K562 (cell line): Measurements from ENCODE around the gene RAP1A. TPM values are rescaled to one million over a fixed set of nuclear protein-coding genes. Genes with fewer than 3 reads are reported as not detected.
A peak's percentile ranks its signal among the peaks of the same experiment; 100 is the strongest.

Source experiments
- ATAC-seq: fragments of 200-7000 bp; cut with Tn5 transposase; 3 replicates; pipeline ENCODE4 v1.9.1; 2020; ENCODE audit warnings: moderate library complexity
- BruUV-seq: library from RNA; stranded (reverse); fragments of 400-500 nt; replicated peaks from 2 replicates; lab custom pipeline; 2021; lab: Mats Ljungman, UMichigan
- CTCF ChIA-PET: fragments of 300-600 bp; formaldehyde crosslinking; extraction: SDS; loops from one replicate; lab custom pipeline; 2021; ENCODE audit warnings: low intra/inter-chr PET ratio; lab: Yijun Ruan, JAX
- POLR2A ChIA-PET: fragments of 300-600, 350-650 bp; sonication (Branson Sonifier 250); formaldehyde crosslinking; extraction: SDS; loops from one replicate; lab custom pipeline; 2021; ENCODE audit warnings: antibody characterized with exemption, inconsistent platforms; lab: Yijun Ruan, JAX
- DNase-seq, 4 experiments: peaks; one replicate each; pipeline versions ENCODE4 v3.0.0 to v3.0.0-alpha.2; 2011 to 2018; ENCODE audit warnings: low spot score in 3 of 4, mixed read lengths in 3 of 4; ENCODE audit errors: extremely low read depth in 1 of 4
- FAIRE-seq: peaks from 2 replicates; lab custom pipeline; 2011; peaks lifted over from hg19 to GRCh38; lab: Jason Lieb, UNC
- H2AFZ ChIP-seq: 2 replicates; pipeline ENCODE4 v1.6.0; 2011; ENCODE audit warnings: low read depth, low read length, control low read depth, inconsistent platforms
- H3K27ac ChIP-seq: fragments of 200-600 bp; 3 replicates; pipeline ENCODE4 v1.8.0; 2011; ENCODE audit warnings: low read depth, mild to moderate bottlenecking, control low read depth, inconsistent platforms, low read length, moderate library complexity, mixed read lengths; ENCODE audit errors: extremely low read depth
- H3K27me3 ChIP-seq, 2 experiments: fragments of 300-600 bp in 1 of 2; 2 replicates in 1 of 2; 3 replicates in 1 of 2; pipeline versions ENCODE4 v1.6.0 to v1.8.0; 2011; ENCODE audit warnings: inconsistent platforms in 2 of 2, low read length in 2 of 2, mild to moderate bottlenecking in 1 of 2, mixed read lengths in 1 of 2, moderate library complexity in 1 of 2; ENCODE audit not compliant: control insufficient read depth in 2 of 2, insufficient read depth in 2 of 2
- H3K36me3 ChIP-seq: fragments of 300-600 bp; 3 replicates; pipeline ENCODE4 v1.8.0; 2011; ENCODE audit warnings: mild to moderate bottlenecking, low read length, inconsistent platforms; ENCODE audit not compliant: control insufficient read depth, insufficient read depth
- H3K4me1 ChIP-seq, 2 experiments: fragments of 200-600 bp in 1 of 2; replicated peaks in 1 of 2; 2 replicates in 1 of 2; 3 replicates in 1 of 2; pipeline versions ENCODE4 v1.5.1 to v1.8.0; 2011; ENCODE audit warnings: inconsistent platforms in 2 of 2, low read length in 2 of 2, mild to moderate bottlenecking in 1 of 2, mixed read lengths in 1 of 2, moderate library complexity in 1 of 2; ENCODE audit not compliant: control insufficient read depth in 2 of 2, insufficient read depth in 2 of 2
- H3K4me2 ChIP-seq: 2 replicates; pipeline ENCODE4 v1.6.1; 2011; ENCODE audit warnings: low read length, control low read depth, inconsistent platforms, mixed read lengths; ENCODE audit not compliant: insufficient read depth
- H3K4me3 ChIP-seq: fragments of 200-600 bp; sonication (generic), shearing (Covaris generic); 2 replicates; pipeline ENCODE4 v1.5.1; 2016; ENCODE audit warnings: control low read depth, inconsistent platforms
- H3K79me2 ChIP-seq: fragments of 200-600 bp; 3 replicates; pipeline ENCODE4 v1.8.0; 2011; ENCODE audit warnings: low read length, inconsistent platforms; ENCODE audit not compliant: control insufficient read depth, insufficient read depth
- H3K9ac ChIP-seq, 2 experiments: 2 replicates each; pipeline versions ENCODE4 v1.6.0 to v1.6.1; 2011; ENCODE audit warnings: low read depth in 2 of 2, low read length in 2 of 2, control low read depth in 1 of 2, inconsistent platforms in 1 of 2, mild to moderate bottlenecking in 1 of 2, mixed read lengths in 1 of 2; ENCODE audit not compliant: insufficient read depth in 1 of 2
- H3K9me1 ChIP-seq: one replicate; pipeline ENCODE4 v1.6.0; 2011; ENCODE audit warnings: inconsistent platforms, mild to moderate bottlenecking, low read length, moderate library complexity; ENCODE audit not compliant: control insufficient read depth, insufficient read depth
- H3K9me3 ChIP-seq: replicated peaks from 2 replicates; pipeline ENCODE4 v1.5.1; 2011; ENCODE audit warnings: low read depth, low read length, inconsistent platforms; ENCODE audit not compliant: control insufficient read depth, insufficient read depth
- H4K20me1 ChIP-seq: replicated peaks from 2 replicates; pipeline ENCODE4 v1.6.1; 2011; ENCODE audit warnings: low read length, inconsistent platforms, mixed read lengths; ENCODE audit not compliant: control insufficient read depth, insufficient read depth
- BCOR ChIP-seq: fragments of 450-650 bp; IDR thresholded peaks from 2 replicates; pipeline ENCODE4 v1.6.1; 2016
- EHMT2 ChIP-seq: fragments of 450-650 bp; IDR thresholded peaks from 2 replicates; pipeline ENCODE4 v1.6.1; 2018; ENCODE audit warnings: antibody characterized with exemption
- HDAC1 ChIP-seq, 2 experiments: fragments of 450-650 bp; IDR thresholded peaks; 2 replicates each; pipeline ENCODE4 v1.6.1; 2016 to 2017; ENCODE audit warnings: inconsistent platforms in 1 of 2, mild to moderate bottlenecking in 1 of 2, moderate library complexity in 1 of 2
- LARP7 ChIP-seq: fragments of 450-650 bp; IDR thresholded peaks from 2 replicates; pipeline ENCODE4 v1.6.1; 2016
- MAZ ChIP-seq, 2 experiments: fragments of 450-650 bp in 1 of 2; sonication (generic) in 1 of 2; formaldehyde crosslinking; IDR thresholded peaks in 1 of 2; conservative IDR thresholded peaks in 1 of 2; 2 replicates each; pipeline versions ENCODE4 v1.4.0 to v1.5.0; 2020; ENCODE audit warnings: mild to moderate bottlenecking in 1 of 2, missing genetic modification reagents in 1 of 2
- MTF1 ChIP-seq: fragments of 250-450 bp; sonication (Bioruptor Pico); IDR thresholded peaks from 2 replicates; pipeline ENCODE4 v1.9.0; 2021; ENCODE audit warnings: moderate library complexity, mild to moderate bottlenecking, inconsistent platforms, borderline replicate concordance
- MXI1 ChIP-seq: IDR thresholded peaks from 2 replicates; pipeline ENCODE4 v1.6.1; 2011; ENCODE audit warnings: low read depth, mild to moderate bottlenecking, improper control_type of control experiment, low read length
- NCOA4 ChIP-seq: fragments of 450-650 bp; IDR thresholded peaks from 2 replicates; pipeline ENCODE4 v1.6.1; 2018; ENCODE audit warnings: mild to moderate bottlenecking; ENCODE audit not compliant: partially characterized antibody
- SMARCA5 ChIP-seq: fragments of 450-650 bp; IDR thresholded peaks from 2 replicates; pipeline ENCODE4 v1.6.1; 2016
- ZBTB2 ChIP-seq: fragments of 450-650 bp; IDR thresholded peaks from 2 replicates; pipeline ENCODE4 v1.6.1; 2016; ENCODE audit warnings: antibody characterized with exemption
- ZNF316 ChIP-seq: fragments of 450-650 bp; IDR thresholded peaks from 2 replicates; pipeline ENCODE4 v1.6.1; 2016
- ZNF512 ChIP-seq: IDR thresholded peaks from 2 replicates; pipeline ENCODE4 v1.6.1; 2016; ENCODE audit warnings: missing genetic modification characterization, missing compliant biosample characterization
- WGBS: fragments of 100-300 bp; shearing (Covaris generic); methylation state at CpG from one replicate; pipeline ENCODE4 v1.1.6; 2016; ENCODE audit warnings: low coverage, mixed read lengths; ENCODE audit not compliant: insufficient coverage; ENCODE audit errors: missing lambda C conversion rate; 5-methylcytosine and 5-hydroxymethylcytosine counted together
- in situ Hi-C: fragments of 300-500 bp; cut with MboI; formaldehyde crosslinking; loops from 4 replicates; pipeline ENCODE4 v1.15.0; 2018; ENCODE audit warnings: inconsistent platforms, mixed read lengths
- intact Hi-C: fragments of 100-400 bp; cut with micrococcal nuclease; formaldehyde crosslinking; loops from 2 replicates; pipeline ENCODE4 v1.14.2; 2022
- polyA plus RNA-seq, 8 experiments: library from polyadenylated mRNA; depleted of rRNA in 4 of 8; stranded (reverse) in 5 of 8; unstranded in 3 of 8; fragments of >200 nt; fragmentation: Nextera tagmentation in 2 of 8; fragmentation: Illumina TruSeq in 1 of 8; extraction: Ambion mirVana in 2 of 8; extraction: Trizol in 1 of 8; gene quantifications; 2 replicates each; pipeline versions ENCODE4 v1.2.1 to v1.2.3, GENCODE V29; 2011 to 2014; ENCODE audit warnings: inconsistent platforms in 1 of 8, missing spikeins in 1 of 8
- total RNA-seq, 7 experiments: library from RNA; depleted of rRNA in 6 of 7; stranded (reverse); fragments of >200 nt in 6 of 7; fragmentation: Illumina TruSeq in 2 of 7; extraction: Trizol in 2 of 7; gene quantifications; 2 replicates each; pipeline versions ENCODE4 v1.2.1 to v1.2.3, GENCODE V29; 2011 to 2021; ENCODE audit warnings: low replicate concordance in 1 of 7
- TF ChIP-seq, protein P1 (sequence below): fragments of 450-650 bp; formaldehyde crosslinking; IDR thresholded peaks from 2 replicates; pipeline ENCODE4 v1.4.0; 2022; ENCODE audit warnings: missing genetic modification characterization
- TF ChIP-seq, protein P2 (sequence below): fragments of 450-650 bp; formaldehyde crosslinking; conservative IDR thresholded peaks from 2 replicates; pipeline ENCODE4 v1.4.0; 2022; ENCODE audit warnings: mild to moderate bottlenecking, missing genetic modification characterization
- TF ChIP-seq, protein P3 (sequence below): fragments of 450-650 bp; formaldehyde crosslinking; IDR thresholded peaks from 2 replicates; pipeline ENCODE4 v1.4.0; 2022; ENCODE audit warnings: missing genetic modification characterization

The RAP1A gene
- total and polyA plus RNA-seq, 9 of the 15 experiments (the other 6 are each of a cell fraction or from before 2014, with no cell fraction given), result 13.4 to 86.2 (median 32.5) TPM

- 59% methylated on average over 3 of the region's 4 CpGs for whole genome bisulfite sequencing
- Histone ChIP-seq H3K9ac (no peak overlapping the region), H3K4me3 (no peak overlapping the region), H3K4me2 (no peak overlapping the region), H3K27ac (peak overlapping the region; percentile 69; the same call in 1 of the 3 replicates), H3K9me1 (no peaks in the 10 kb centered on the region), H3K79me2 (no peaks in the 10 kb centered on the region), H3K36me3 (no peaks in the 10 kb centered on the region), H3K4me1 (peaks cover 14 to 30% of the 10 kb centered on the region in 2 experiments), H2AFZ (peak overlapping the region; percentile 94), H3K27me3 (no peaks in the 10 kb centered on the region), H3K9me3 (no peaks in the 10 kb centered on the region), H4K20me1 (no peaks in the 10 kb centered on the region)
- intact Hi-C loops, result loop anchor here (5.0 kb wide), 1 partner anchor 58 kb away; no protein-coding TSS in a partner anchor
- FAIRE-seq, result no peak
- no TSS peak for BruUV-seq
- no peak for DNase-seq
- ChIA-PET POLR2A (interaction anchor here (2.0 kb wide), 1 partner anchor 17 kb away, joined by 7 read pairs; no protein-coding TSS in a partner anchor), CTCF (no interaction called here)
- ATAC-seq, result no peak
- in situ Hi-C loops, result no loop called here
- no peak for TF ChIP-seq MTF1 (CRISPR knock-in tag)
- TF ChIP-seq SMARCA5, result peak; percentile 74; the same call in 1 of the 2 replicates
- TF ChIP-seq LARP7, result peak; percentile 84; the same call in 1 of the 2 replicates
- no peak for TF ChIP-seq MXI1
- peak; percentile 77; the same call in 1 of the 2 replicates for TF ChIP-seq BCOR
- TF ChIP-seq HDAC1 (IDR thresholded peaks at IDR 0.05), result peak in 1 of 2 experiments; percentile 56; a peak in 1 of 4 replicates
- TF ChIP-seq ZNF512 (tag), result peak; percentile 96
- 0 out of 2 replicates have a peak, but pooled peaks have one; percentile 32 for TF ChIP-seq ZBTB2
- no peak for TF ChIP-seq MAZ (CRISPR knock-in tag; conservative IDR thresholded peaks at IDR 0.05 in 1 of 2, IDR thresholded peaks at IDR 0.05 in 1 of 2)
- TF ChIP-seq, protein P1, sequence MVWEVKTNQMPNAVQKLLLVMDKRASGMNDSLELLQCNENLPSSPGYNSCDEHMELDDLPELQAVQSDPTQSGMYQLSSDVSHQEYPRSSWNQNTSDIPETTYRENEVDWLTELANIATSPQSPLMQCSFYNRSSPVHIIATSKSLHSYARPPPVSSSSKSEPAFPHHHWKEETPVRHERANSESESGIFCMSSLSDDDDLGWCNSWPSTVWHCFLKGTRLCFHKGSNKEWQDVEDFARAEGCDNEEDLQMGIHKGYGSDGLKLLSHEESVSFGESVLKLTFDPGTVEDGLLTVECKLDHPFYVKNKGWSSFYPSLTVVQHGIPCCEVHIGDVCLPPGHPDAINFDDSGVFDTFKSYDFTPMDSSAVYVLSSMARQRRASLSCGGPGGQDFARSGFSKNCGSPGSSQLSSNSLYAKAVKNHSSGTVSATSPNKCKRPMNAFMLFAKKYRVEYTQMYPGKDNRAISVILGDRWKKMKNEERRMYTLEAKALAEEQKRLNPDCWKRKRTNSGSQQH (CRISPR knock-in tag), result peak; percentile 72
- TF ChIP-seq EHMT2, result peak; percentile 78
- peak; percentile 8; the same call in 1 of the 2 replicates for TF ChIP-seq ZNF316
- TF ChIP-seq, protein P2, sequence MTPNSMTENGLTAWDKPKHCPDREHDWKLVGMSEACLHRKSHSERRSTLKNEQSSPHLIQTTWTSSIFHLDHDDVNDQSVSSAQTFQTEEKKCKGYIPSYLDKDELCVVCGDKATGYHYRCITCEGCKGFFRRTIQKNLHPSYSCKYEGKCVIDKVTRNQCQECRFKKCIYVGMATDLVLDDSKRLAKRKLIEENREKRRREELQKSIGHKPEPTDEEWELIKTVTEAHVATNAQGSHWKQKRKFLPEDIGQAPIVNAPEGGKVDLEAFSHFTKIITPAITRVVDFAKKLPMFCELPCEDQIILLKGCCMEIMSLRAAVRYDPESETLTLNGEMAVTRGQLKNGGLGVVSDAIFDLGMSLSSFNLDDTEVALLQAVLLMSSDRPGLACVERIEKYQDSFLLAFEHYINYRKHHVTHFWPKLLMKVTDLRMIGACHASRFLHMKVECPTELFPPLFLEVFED, result 0 out of 2 replicates have a peak, but pooled peaks have one; percentile 56
- peak; percentile 39 for TF ChIP-seq NCOA4
- TF ChIP-seq, protein P3, sequence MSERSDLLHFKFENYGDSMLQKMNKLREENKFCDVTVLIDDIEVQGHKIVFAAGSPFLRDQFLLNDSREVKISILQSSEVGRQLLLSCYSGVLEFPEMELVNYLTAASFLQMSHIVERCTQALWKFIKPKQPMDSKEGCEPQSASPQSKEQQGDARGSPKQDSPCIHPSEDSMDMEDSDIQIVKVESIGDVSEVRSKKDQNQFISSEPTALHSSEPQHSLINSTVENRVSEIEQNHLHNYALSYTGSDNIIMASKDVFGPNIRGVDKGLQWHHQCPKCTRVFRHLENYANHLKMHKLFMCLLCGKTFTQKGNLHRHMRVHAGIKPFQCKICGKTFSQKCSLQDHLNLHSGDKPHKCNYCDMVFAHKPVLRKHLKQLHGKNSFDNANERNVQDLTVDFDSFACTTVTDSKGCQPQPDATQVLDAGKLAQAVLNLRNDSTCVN (CRISPR knock-in tag), result peak; percentile 81; the same call in 1 of the 2 replicates
These were observed 25.3 kb upstream of the RAP1A start for GRCh38 chr1:111594306-111594693.
